HuH-7.5 (cell line): ENCODE results near the gene COL4A4.

Source experiments
- DNase-seq: peaks from one replicate; pipeline ENCODE4 v3.0.0; 2011; ENCODE audit warnings: low spot score

COL4A4 gene

DNA sequence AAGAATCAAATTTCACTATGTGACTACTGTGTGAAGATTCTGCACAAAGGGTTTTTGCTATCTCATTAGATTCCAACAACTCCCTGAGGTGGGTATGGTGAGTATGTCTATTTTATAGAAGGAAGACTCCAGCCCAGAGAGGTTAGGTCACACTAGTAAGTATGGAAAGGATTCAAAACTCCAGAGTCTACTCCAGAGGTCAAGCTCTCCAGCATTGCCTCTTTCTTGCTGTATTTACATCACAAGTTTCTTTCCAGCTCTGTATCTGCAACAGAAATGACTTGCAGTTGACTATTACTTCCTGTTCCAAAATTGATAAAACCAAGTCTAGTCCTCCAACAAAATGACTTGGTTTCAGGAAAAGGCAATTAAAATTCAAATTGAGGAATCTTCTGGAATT lies 2.1 kb downstream of the COL4A4 start:
- DNase-seq: no peak

DNA sequence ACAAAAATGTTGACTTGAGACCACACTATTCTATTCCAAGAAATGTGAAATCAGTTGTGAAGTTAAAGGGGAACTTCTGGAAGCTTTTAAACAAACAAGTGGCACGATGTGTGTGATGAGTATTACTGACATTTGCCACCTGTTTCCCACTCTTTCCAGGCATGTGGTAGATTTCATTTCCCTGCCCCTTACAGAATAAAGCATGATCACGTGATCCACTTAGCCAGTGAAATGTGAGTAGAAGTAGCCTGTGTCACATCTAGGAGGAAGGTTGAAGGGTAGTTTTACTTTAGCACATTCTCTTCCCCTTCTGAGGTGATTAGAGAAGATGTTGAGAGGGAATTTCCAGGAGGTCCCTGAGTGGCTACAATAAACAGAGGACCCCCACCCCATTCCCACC lies 3.8 kb downstream of the COL4A4 start:
- no peak for DNase-seq

- DNase-seq: no peak
These were observed 8.8 kb downstream of the COL4A4 start for GRCh38 chr2:227154986-227155774.

DNA sequence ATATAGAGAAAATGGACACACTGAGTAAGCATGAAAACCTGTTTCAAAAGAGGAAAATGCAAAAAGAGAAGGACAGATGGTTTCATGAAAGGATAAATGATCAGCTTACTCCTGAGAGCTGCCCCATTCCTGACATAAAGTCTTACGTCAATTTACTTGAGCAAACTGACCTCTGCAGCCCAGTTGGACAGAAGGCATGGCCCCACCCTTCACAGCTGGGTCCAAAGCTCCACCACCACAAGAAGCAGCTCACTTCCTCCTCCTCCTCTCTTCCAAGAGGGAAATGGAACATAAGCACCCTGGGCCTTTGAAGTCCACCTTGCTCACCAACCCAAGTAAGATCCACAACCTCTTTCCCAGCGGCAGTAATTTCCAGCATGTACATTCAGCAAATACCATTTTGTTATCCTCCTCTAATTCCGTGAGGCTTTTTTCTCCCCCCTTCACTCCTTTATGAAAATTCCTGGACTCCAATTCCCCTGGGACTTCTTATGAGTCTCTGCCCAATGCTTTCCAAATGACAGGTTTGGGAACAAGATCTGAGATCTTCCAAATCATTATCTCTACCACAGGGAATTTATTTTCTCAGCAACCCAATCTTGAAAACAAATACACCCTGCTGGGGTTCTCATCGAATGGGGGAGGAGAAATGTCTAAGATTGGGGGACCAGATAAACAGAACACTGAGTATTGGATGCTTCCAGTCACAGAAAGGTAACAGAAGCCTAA lies 10.1 kb downstream of the COL4A4 start:
- no peak for DNase-seq

GRCh38 chr2:227153307-227153706 lies 10.7 kb downstream of the COL4A4 start:
- DNase-seq: no peak

DNA sequence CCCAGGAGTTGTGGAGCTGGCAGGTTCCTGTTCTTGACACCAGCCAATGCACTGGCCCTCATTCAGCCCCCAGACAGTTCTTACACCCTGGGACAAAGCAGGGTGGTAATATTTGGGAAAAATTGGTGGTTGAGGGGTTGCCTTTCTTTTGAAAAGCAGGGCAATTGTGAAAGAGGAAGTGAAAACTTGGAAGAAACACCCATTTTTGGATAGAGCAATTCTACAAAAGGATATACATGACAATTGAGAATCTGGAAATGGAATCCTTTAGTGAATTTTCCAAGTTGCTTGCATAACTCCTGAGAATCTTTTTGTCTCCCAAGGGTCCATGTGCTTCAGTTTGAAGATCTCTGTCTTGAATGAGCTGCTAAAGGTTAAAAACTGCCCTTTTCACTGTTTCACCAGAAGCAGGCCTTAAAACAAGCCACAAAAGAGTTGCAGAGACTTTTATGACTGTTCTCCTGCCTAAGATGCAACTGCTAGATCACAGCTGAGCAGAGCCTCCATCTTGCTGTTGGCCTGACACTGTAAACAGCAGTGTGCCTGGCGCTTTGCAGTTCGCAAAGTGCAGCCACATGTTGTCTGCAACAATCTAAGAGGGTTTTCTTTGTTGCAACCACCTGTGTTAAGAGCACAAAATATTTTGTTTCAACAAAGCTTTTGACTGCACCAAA lies 11.8 kb downstream of the COL4A4 start:
- DNase-seq: no peak

- DNase-seq: no peak
These were observed 13.6 kb downstream of the COL4A4 start for GRCh38 chr2:227150222-227150936.

GRCh38 chr2:227148106-227148505 lies 15.9 kb downstream of the COL4A4 start:
- no peak for DNase-seq

- DNase-seq: no peak
These were observed 17.0 kb downstream of the COL4A4 start for GRCh38 chr2:227147023-227147422.

DNA sequence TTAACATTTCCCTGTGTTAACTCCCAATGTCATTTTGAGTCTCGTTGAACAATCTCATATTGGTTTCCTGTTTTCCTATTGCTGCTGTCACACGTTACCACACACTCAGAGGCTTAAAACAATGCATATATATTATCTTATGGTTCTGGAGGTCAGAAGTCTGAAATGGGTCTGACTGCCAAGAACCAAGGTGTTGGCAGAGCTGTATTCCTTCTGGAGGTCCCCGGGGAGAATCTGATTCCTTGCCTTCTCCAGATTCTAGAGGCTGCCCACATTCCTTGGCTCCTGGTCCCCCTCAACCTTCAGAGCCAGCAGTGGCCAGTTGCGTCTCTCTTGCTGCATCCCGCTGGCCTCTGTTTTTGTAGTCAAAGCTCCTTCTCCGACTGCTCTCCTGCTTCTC lies 17.5 kb downstream of the COL4A4 start:
- DNase-seq: no peak

- DNase-seq: no peak
These were observed 20.1 kb downstream of the COL4A4 start for GRCh38 chr2:227143895-227144294.

DNA sequence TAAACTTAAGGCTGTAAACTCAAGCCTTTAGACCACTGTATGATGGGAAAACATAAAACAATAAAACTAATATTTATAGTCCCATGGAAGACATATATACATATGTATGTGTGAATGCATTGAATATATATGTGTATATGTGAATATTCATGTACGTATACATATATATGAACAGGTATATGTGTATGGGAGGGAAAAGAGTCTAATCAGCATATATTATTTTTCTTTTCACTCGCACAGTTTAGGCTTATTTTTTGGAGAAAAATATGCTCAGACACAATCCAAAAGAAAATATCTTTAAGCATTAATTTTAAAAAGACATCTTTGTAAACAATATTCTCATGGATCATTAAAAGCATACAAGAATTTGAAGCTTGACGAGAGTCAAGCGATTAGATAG lies 22.7 kb downstream of the COL4A4 start:
- no peak for DNase-seq

DNA sequence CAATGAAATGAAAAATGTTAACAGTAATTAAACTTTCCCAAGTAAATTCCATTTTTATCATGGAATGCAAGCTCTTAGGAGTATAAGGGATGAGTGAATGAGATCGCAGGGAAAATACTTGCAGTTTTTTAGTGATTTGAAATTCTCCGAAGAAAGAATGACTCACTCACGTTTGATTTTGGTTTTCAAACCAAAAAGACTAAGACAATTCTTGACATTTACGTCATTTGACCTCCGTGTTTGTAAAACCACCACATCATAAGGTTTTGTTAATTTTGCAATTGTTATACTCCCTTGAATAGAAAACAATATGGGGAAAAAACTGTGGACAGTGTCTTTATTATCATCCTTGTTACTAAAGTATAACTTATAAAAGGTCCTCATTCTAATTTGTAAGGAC lies 29.4 kb downstream of the COL4A4 start:
- no peak for DNase-seq

- no peak for DNase-seq
These were observed 31.0 kb downstream of the COL4A4 start for GRCh38 chr2:227132986-227133385.

DNA sequence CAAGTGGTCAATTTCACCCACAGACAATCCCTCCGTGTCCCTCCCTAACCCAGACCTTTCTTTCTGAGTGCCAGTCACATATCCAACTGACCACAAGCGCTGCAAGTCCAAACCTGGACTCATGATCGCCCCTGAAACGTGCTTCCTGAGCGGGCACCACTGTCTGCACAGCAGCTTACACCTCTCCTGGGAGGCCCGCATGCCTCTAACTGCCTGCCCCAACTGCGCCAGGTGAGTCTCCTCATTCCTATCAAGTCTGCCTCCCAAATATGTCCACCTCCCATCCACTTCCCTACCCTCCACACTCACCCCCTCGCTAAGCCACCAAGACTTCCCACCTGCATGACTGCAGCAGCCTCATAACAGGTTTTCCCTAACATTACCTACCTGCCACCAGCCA lies 33.4 kb downstream of the COL4A4 start:
- DNase-seq: no peak

DNA sequence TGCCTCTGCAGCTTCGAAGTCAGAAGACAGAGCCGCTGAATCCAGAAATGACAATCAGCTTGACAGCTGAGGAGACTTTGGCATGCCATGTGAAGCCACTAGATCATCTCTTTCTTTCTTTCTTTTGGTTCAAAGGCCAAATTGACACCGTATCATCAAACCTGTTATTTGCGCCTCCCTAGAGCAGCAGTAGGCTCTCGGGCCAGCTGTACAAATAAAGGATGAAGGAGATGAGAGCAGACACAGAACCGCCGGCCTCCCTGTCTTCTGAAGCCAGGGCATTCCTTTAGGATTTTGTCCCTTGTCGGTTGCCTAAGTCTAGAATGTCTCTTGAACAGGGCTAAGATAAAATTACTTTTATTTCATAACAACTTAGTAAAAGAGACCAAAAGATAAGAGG lies 36.8 kb downstream of the COL4A4 start:
- no peak for DNase-seq

DNA sequence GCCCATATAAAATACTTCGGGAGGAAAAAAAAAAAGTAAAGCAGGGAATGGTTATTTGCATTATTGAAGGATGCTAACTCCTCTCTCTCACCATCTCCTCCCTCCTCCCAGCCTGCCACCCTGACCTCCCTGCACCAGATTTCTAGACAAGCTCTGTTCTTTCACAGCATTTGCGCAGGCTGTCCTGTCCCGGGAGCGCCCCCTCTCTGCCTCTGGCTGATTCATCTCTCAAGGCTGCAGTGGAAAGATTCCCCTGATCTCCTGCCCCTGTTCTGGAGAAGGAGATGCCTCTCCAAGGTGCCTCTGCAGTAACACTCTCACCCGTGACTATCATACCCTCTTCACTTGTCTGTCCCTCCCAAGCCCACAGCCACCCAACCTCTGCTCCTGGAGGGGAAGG lies 38.5 kb downstream of the COL4A4 start:
- DNase-seq: no peak

GRCh38 chr2:227124811-227125210 lies 39.2 kb downstream of the COL4A4 start:
- DNase-seq: no peak

DNA sequence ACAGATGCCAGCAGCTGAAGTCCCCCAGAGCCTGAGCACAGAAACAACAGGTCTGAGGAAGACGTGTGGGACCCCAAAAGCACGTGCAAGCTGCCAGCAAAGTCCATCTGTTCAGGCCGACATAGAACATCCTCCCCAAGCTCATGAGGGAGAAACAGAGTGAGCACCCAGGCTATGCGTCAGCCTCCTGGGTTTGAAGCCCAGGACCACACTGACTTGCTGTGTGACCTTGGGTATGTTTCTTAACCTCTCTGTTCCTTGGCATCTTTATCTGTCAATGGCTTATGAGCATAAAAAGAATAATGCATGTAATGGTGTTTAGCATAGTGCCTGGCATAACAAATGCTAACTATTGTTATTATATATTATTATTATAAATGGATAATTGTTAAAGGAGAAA lies 40.3 kb downstream of the COL4A4 start:
- no peak for DNase-seq

DNA sequence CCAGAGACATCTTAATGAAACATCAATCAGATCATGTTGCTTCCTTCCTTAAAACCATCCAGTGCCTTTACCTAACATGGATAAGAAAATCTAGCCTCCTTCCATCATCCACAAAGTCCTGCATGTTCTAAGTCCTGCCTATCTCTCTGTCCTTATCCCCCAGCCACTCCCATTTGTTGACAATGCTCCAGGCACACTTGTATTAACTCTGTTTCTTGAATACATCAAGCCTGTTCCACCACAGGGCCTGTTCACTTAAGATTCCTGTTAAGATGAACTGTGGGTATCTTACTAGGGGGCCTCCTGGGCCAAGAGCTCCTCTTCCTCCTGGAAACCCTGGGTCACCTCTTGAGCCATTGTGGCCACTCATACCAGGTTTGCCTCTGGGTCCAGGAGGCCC lies 45.7 kb downstream of the COL4A4 start:
- DNase-seq: no peak

DNA sequence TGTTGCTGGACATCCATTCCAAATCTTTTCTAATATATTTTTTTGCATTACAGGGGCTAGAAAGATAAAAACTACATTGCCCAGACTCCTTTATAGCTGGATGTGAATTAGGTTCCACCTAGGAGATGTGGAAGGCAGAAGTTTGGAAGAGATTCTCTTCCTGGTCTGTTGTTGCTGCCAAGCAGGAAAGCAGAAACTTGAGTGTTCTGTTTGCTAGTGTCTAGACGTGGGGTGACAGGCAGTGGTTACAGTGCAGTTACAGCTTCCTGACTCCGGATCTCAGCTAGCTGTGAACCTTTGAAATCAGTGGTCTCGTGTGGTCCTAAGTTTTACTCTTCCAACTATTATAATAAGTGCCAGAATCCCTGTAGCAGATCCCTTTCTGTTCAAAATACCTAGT lies 46.2 kb downstream of the COL4A4 start:
- no peak for DNase-seq

DNA sequence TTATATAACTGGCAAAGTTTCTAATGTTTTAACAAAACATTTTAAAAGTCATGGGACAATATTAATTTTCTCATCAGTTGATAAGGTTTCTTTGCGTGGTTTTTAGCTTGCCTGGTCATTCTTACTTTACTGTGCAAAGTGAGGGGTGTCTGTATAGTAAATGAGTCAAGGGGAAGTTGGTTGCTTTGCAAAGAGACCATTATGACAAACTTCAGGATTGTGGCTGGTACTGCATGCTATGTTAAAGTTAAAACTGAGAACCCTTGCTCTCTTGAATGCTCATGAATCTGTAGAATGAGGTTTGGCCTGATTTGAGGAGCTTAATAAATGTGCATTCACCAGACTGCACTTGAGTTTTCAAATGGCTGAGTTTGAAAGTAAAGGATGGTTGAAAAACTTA lies 47.0 kb downstream of the COL4A4 start:
- DNase-seq: no peak

DNA sequence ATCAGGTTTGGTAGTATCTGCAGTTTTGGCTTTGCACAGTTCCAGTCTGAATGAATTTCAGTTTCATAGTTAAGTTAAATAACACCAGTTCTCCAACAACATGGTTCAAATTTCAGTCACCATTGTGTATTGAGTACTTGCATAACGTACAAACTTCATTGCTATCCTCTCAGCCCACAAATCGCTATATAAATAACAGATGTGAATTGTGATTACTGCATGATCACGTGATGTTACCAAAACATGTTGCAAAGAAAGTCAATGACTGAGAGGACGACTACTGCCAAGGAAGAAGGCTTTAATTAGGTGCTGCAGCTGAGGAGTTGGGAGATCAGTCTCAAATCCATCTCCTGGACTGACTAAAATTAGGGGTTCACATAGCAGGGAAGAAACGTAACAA lies 48.2 kb downstream of the COL4A4 start:
- no peak for DNase-seq
